ENCODE data around the gene GRIK1.

DNA sequence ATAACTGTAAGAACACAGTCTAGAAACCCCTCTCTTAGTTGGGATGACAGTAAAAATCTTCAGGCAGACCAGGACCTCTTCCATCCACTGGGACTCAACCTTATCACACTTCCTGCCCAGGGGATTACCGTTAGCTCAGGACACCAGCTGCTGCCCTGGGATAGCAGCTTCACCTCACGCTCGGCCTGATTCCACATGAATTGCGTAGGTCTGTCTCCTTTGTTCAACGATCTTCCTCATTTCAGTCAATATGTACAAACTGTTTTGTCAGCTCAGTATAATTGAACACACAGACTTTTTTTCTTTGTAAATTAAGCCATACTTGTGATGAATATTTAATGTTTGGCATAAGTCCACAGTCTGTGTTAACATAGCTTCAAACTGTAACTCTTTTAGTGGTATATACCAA is 290.4 kb downstream of the GRIK1 start:
- TF ChIP-seq, protein P1, sequence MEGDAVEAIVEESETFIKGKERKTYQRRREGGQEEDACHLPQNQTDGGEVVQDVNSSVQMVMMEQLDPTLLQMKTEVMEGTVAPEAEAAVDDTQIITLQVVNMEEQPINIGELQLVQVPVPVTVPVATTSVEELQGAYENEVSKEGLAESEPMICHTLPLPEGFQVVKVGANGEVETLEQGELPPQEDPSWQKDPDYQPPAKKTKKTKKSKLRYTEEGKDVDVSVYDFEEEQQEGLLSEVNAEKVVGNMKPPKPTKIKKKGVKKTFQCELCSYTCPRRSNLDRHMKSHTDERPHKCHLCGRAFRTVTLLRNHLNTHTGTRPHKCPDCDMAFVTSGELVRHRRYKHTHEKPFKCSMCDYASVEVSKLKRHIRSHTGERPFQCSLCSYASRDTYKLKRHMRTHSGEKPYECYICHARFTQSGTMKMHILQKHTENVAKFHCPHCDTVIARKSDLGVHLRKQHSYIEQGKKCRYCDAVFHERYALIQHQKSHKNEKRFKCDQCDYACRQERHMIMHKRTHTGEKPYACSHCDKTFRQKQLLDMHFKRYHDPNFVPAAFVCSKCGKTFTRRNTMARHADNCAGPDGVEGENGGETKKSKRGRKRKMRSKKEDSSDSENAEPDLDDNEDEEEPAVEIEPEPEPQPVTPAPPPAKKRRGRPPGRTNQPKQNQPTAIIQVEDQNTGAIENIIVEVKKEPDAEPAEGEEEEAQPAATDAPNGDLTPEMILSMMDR (IDR thresholded peaks at IDR 0.05): no peak
- TF ChIP-seq POLR2A (IDR thresholded peaks at IDR 0.05): no peak

All from tibial nerve (tissue), 3 donors.